Duodenal mucosa (tissue), 2 donors: ENCODE results near the gene FANCB.

Experiments
- H3K27ac ChIP-seq: one replicate; pipeline ENCODE4 v1.7.0; 2013; ENCODE audit warnings: low read depth, low read length
- H3K27me3 ChIP-seq, 2 donors: one replicate each; pipeline ENCODE4 v1.7.0; 2013; ENCODE audit warnings: low read length in 2 of 2, control low read depth in 1 of 2; ENCODE audit not compliant: insufficient read depth in 2 of 2, control insufficient read depth in 1 of 2
- H3K36me3 ChIP-seq, 2 donors: one replicate each; pipeline ENCODE4 v1.7.0; 2013; ENCODE audit warnings: low read length in 2 of 2, control low read depth in 1 of 2; ENCODE audit not compliant: insufficient read depth in 2 of 2, control insufficient read depth in 1 of 2
- H3K4me1 ChIP-seq, 2 donors: one replicate each; pipeline ENCODE4 v1.7.0; 2013; ENCODE audit warnings: low read length in 2 of 2, control low read depth in 1 of 2; ENCODE audit not compliant: insufficient read depth in 2 of 2, control insufficient read depth in 1 of 2
- H3K4me3 ChIP-seq, 2 donors: one replicate each; pipeline ENCODE4 v1.7.0; 2013; ENCODE audit warnings: low read length in 2 of 2, low read depth in 1 of 2
- H3K9ac ChIP-seq, 2 donors: one replicate each; pipeline ENCODE4 v1.7.0; 2013; ENCODE audit warnings: low read length in 2 of 2, low read depth in 1 of 2
- H3K9me3 ChIP-seq, 2 donors: one replicate each; pipeline ENCODE4 v1.7.0; 2013; ENCODE audit warnings: low read length in 2 of 2, control low read depth in 1 of 2; ENCODE audit not compliant: control insufficient read depth in 1 of 2

Gene FANCB

DNA sequence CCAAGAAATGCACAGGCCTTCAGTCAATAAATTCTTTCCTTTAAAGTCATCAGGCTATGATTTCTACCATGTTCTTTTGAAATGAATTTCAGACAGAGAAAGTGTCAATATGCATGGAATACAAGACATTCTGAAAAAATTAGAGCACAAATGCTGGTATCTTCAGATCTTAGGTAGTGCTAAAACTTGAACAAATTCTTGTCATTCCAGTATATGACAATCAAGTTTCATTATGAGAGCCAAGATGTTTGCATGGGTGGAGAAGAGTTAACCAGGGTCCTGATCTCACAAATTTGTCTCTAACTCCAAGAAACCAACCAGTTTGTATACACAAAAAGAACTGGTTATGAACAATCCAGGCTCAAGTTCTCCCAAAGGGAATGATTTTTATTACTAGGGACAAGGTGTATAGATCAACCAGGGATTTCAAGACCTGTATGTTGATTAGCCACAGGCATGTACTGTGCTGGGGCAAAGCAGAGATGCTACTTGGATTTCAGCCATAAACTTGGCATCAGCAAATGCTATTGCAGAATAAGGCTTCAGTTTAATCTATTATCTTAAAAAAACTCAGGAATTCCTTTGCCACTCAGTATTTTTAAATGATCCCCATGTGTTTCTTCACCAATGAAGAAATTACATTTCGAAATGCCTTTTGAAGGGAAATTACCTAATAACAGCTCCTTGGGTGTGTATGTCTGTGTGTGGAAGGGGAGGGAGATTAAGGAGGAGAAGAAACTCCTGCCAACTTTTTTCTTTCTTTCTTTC is 69.7 kb downstream of the FANCB start:
- H3K36me3 ChIP-seq: no peaks in the 10 kb centered on the region
- H3K9ac ChIP-seq: no peak overlapping the region
- H3K27ac ChIP-seq: no peak overlapping the region
- no peaks in the 10 kb centered on the region for H3K27me3 ChIP-seq
- no peaks in the 10 kb centered on the region for H3K4me1 ChIP-seq
- no peaks in the 10 kb centered on the region for H3K9me3 ChIP-seq
- H3K4me3 ChIP-seq: no peak overlapping the region

DNA sequence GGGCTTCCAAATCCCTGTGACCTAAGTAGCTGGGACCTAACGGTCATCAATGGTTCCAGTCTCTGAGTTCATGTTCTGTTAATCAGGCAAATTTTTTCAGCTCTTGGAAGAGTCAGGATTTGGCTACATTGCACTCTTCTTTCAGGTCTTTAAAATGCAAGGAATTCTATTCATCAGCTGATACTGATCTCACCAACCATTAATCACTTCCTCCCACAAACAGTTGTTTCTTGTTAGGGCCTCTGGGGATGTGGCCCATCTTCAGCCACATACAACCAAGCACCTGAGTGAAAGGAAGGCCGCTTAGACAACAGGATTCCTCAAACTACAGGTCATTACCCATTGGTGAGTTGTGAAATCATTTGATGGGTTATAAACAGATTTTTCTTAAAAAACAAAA is 71.7 kb downstream of the FANCB start:
- H3K27ac ChIP-seq: no peak overlapping the region
- no peaks in the 10 kb centered on the region for H3K9me3 ChIP-seq
- no peak overlapping the region for H3K9ac ChIP-seq
- H3K4me3 ChIP-seq: no peak overlapping the region
- H3K27me3 ChIP-seq: no peaks in the 10 kb centered on the region
- no peaks in the 10 kb centered on the region for H3K4me1 ChIP-seq
- H3K36me3 ChIP-seq: no peaks in the 10 kb centered on the region

DNA sequence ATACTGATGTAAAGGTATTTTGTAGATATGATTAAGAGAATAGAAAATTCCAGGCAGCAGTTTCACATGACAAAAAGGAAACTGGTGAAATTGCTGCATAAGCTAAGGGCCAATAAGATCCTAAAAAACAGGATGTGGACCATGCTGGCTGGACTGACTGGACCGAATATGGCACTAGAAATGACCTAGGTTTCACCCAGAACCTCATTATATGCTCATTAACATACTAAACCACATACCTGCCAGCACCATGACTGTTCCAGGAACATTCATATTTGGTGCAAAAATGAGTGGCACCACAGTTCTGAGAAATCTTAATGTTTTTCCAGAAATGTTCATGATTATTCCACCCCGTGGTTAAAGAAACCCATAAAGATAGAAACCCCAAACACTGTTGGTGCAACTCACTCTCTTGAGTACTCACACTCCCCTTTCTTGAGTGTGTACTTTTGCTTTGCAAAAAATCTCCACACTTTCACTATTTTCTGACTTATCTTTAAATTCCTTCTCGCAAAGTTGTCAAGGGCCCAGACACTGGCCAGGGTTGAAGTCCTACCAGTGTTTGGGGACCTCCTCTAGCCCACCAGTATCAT is 74.0 kb downstream of the FANCB start:
- H3K27ac ChIP-seq: no peak overlapping the region
- no peak overlapping the region for H3K4me3 ChIP-seq
- H3K36me3 ChIP-seq: no peaks in the 10 kb centered on the region
- H3K27me3 ChIP-seq: no peaks in the 10 kb centered on the region
- H3K4me1 ChIP-seq: no peaks in the 10 kb centered on the region
- no peak overlapping the region for H3K9ac ChIP-seq
- H3K9me3 ChIP-seq: no peaks in the 10 kb centered on the region
